ENCODE measurements around the gene ZNF513. TPM values are rescaled to one million over a fixed set of nuclear protein-coding genes. Genes with fewer than 3 reads are reported as not detected.
"Not testable (repeated sequence)": the region's sequence is repeated elsewhere in the genome, so short reads cannot be mapped to it uniquely, and the experiment has no call there.

The ZNF513 gene
- total RNA-seq, 2 experiments from 2014 or later = 15.6 to 16.7 TPM

- Mint-ChIP-seq H3K27me3 (no peaks in the 10 kb centered on the region), H3K4me1 (peaks cover 45% of the 10 kb centered on the region)
These were observed 10.3 kb downstream of the ZNF513 start, which contains the start of the genes EIF2B4 and SNX17 for GRCh38 chr2:27370026-27370815. EIF2B4 (minus strand) TSS chr2:27370338; CDS start chr2:27370314, 24 bp downstream. SNX17 (plus strand) TSS chr2:27370616; CDS start chr2:27370744, 128 bp downstream.

GRCh38 chr2:27369471-27370025, 11.0 kb downstream of the ZNF513 start:
- Mint-ChIP-seq H3K4me3 (peak overlapping the region; percentile 88), H3K27me3 (no peaks in the 10 kb centered on the region), H3K27ac (peak overlapping the region; percentile 93), H3K4me1 (peaks cover 45% of the 10 kb centered on the region), H3K36me3 (ENCODE audit: low read depth) (peaks cover 65% of the 10 kb centered on the region), H3K9me3 (no peaks in the 10 kb centered on the region)
- ChIA-PET CTCF (interaction anchor here (0.6 to 2.6 kb wide), 17 partner anchors 9 to 314 kb away, joined by 3 to 19 read pairs (median 4); partner anchors contain the start of genes GTF3C2, MPV17, NRBP1 and PPM1G), POLR2A (interaction anchor here (0.8 to 5.4 kb wide), 13 partner anchors 11 to 298 kb away, joined by 3 to 96 read pairs (median 6); partner anchors contain the start of genes GTF3C2, MPV17, NRBP1 and OST4)
- DNase-seq = no peak

More at GRCh38 chr2:27370026-27370815, 10.3 kb downstream of the ZNF513 start, which contains the start of the genes EIF2B4 and SNX17:
- peaks cover 70% of the 10 kb centered on the region for H3K36me3 Mint-ChIP-seq (ENCODE audit: low read depth)
- ChIA-PET CTCF (interaction anchor here (0.6 to 2.8 kb wide), 15 partner anchors 10 to 313 kb away, joined by 3 to 19 read pairs (median 4); partner anchors contain the start of genes GTF3C2, MPV17, NRBP1 and PPM1G), POLR2A (interaction anchor here (0.9 to 5.4 kb wide), 18 partner anchors 10 to 585 kb away, joined by 3 to 96 read pairs (median 7); partner anchors contain the start of genes CCDC121, CENPA, GPN1 and GTF3C2)
- H3K27ac Mint-ChIP-seq = peak within 1 kb of the TSS; percentile 93
- H3K9me3 Mint-ChIP-seq = no peaks in the 10 kb centered on the region
- H3K4me3 Mint-ChIP-seq = peak within 1 kb of the TSS; percentile 88
- peak; percentile 100 for DNase-seq

GRCh38 chr2:27363933-27364332, 16.6 kb downstream of the ZNF513 start:
- POLR2A ChIA-PET = interaction anchor here (0.9 to 1.5 kb wide), 2 partner anchors 7 to 20 kb away, joined by 3 read pairs; no protein-coding TSS in a partner anchor
- CTCF ChIA-PET = interaction anchor here (1.5 to 1.7 kb wide), 3 partner anchors 8 to 194 kb away, joined by 4 to 6 read pairs (median 5); no protein-coding TSS in a partner anchor
- Mint-ChIP-seq H3K36me3 (ENCODE audit: low read depth) (peaks cover 35% of the 10 kb centered on the region), H3K27me3 (no peaks in the 10 kb centered on the region), H3K9me3 (no peaks in the 10 kb centered on the region), H3K4me1 (peaks cover 18% of the 10 kb centered on the region), H3K27ac (no peak overlapping the region), H3K4me3 (no peak overlapping the region)
- no peak for DNase-seq

GRCh38 chr2:27362678-27363420, 17.7 kb downstream of the ZNF513 start:
- no peak overlapping the region for H3K4me3 Mint-ChIP-seq
- peaks cover 33% of the 10 kb centered on the region for H3K36me3 Mint-ChIP-seq (ENCODE audit: low read depth)
- H3K9me3 Mint-ChIP-seq = no peaks in the 10 kb centered on the region
- POLR2A ChIA-PET = interaction anchor here (0.7 to 1.5 kb wide), 3 partner anchors 8 to 19 kb away, joined by 3 read pairs; no protein-coding TSS in a partner anchor
- CTCF ChIA-PET = interaction anchor here (1.5 to 1.6 kb wide), 2 partner anchors 9 to 193 kb away, joined by 5 to 6 read pairs; no protein-coding TSS in a partner anchor
- H3K27me3 Mint-ChIP-seq = no peaks in the 10 kb centered on the region
- no peak overlapping the region for H3K27ac Mint-ChIP-seq
- H3K4me1 Mint-ChIP-seq = peaks cover 16% of the 10 kb centered on the region
- DNase-seq = no peak

GRCh38 chr2:27356382-27357181, 24.0 kb downstream of the ZNF513 start, which contains the start of gene GTF3C2:
GTF3C2 (minus strand) TSS chr2:27356764; CDS start chr2:27343554, 13,210 bp downstream.
- peak; percentile 93 for DNase-seq
- peak within 1 kb of the TSS; percentile 97 for H3K27ac Mint-ChIP-seq
- peaks cover 50% of the 10 kb centered on the region for H3K4me1 Mint-ChIP-seq
- ChIA-PET CTCF (interaction anchor here (1.5 to 2.3 kb wide), 2 partner anchors 13 to 23 kb away, joined by 6 to 16 read pairs; partner anchors contain the start of genes EIF2B4 and SNX17), POLR2A (interaction anchor here (0.7 to 3.1 kb wide), 17 partner anchors 9 to 305 kb away, joined by 3 to 67 read pairs (median 4); partner anchors contain the start of genes AGBL5, EIF2B4, MPV17 and NRBP1)
- peaks cover 8% of the 10 kb centered on the region for H3K36me3 Mint-ChIP-seq (ENCODE audit: low read depth)
- H3K9me3 Mint-ChIP-seq = no peaks in the 10 kb centered on the region
- H3K27me3 Mint-ChIP-seq = no peaks in the 10 kb centered on the region
- H3K4me3 Mint-ChIP-seq = peak within 1 kb of the TSS; percentile 95

GRCh38 chr2:27356056-27356381, 24.5 kb downstream of the ZNF513 start:
- peak overlapping the region; percentile 97 for H3K27ac Mint-ChIP-seq
- H3K4me1 Mint-ChIP-seq = peaks cover 53% of the 10 kb centered on the region
- DNase-seq = peak; percentile 62
- H3K4me3 Mint-ChIP-seq = peak overlapping the region; percentile 95
- peaks cover 8% of the 10 kb centered on the region for H3K36me3 Mint-ChIP-seq (ENCODE audit: low read depth)
- CTCF ChIA-PET = interaction anchor here (1.5 to 2.3 kb wide), 2 partner anchors 13 to 23 kb away, joined by 6 to 16 read pairs; partner anchors contain the start of genes EIF2B4 and SNX17
- no peaks in the 10 kb centered on the region for H3K9me3 Mint-ChIP-seq
- POLR2A ChIA-PET = interaction anchor here (0.6 to 3.1 kb wide), 14 partner anchors 10 to 305 kb away, joined by 3 to 67 read pairs (median 4); partner anchors contain the start of genes AGBL5, EIF2B4, MPV17 and NRBP1
- no peaks in the 10 kb centered on the region for H3K27me3 Mint-ChIP-seq

GRCh38 chr2:27354597-27354927, 26.0 kb downstream of the ZNF513 start:
- Mint-ChIP-seq H3K36me3 (ENCODE audit: low read depth) (peaks cover 12% of the 10 kb centered on the region), H3K9me3 (no peaks in the 10 kb centered on the region), H3K27me3 (no peaks in the 10 kb centered on the region), H3K4me1 (peaks cover 58% of the 10 kb centered on the region), H3K4me3 (peak overlapping the region; percentile 32), H3K27ac (no peak overlapping the region)
- CTCF ChIA-PET = interaction anchor here (0.7 to 2.3 kb wide), 3 partner anchors 51 to 76 kb away, joined by 3 to 8 read pairs (median 3); no protein-coding TSS in a partner anchor
- DNase-seq = no peak
- POLR2A ChIA-PET = interaction anchor here (1.2 to 1.4 kb wide), 3 partner anchors 15 to 137 kb away, joined by 3 to 4 read pairs (median 3); partner anchors contain the start of gene CAD

GRCh38 chr2:27353762-27354596, 26.6 kb downstream of the ZNF513 start:
- ChIA-PET POLR2A (interaction anchor here (1.2 to 1.4 kb wide), 3 partner anchors 15 to 136 kb away, joined by 3 to 4 read pairs (median 3); partner anchors contain the start of gene CAD), CTCF (interaction anchor here (0.7 to 2.3 kb wide), 4 partner anchors 51 to 330 kb away, joined by 3 to 8 read pairs (median 3); no protein-coding TSS in a partner anchor)
- H3K9me3 Mint-ChIP-seq = no peaks in the 10 kb centered on the region
- H3K36me3 Mint-ChIP-seq (ENCODE audit: low read depth) = peaks cover 15% of the 10 kb centered on the region
- H3K4me3 Mint-ChIP-seq = peak overlapping the region; percentile 32
- DNase-seq = no peak
- H3K27ac Mint-ChIP-seq = no peak overlapping the region
- peaks cover 59% of the 10 kb centered on the region for H3K4me1 Mint-ChIP-seq
- H3K27me3 Mint-ChIP-seq = no peaks in the 10 kb centered on the region

GRCh38 chr2:27353386-27353761, 27.2 kb downstream of the ZNF513 start:
- H3K27ac Mint-ChIP-seq, DNase-seq, H3K9me3 Mint-ChIP-seq, H3K27me3 Mint-ChIP-seq, H3K4me3 Mint-ChIP-seq: not testable (repeated sequence)
- ChIA-PET POLR2A (interaction anchor here (1.2 to 1.4 kb wide), 3 partner anchors 16 to 136 kb away, joined by 3 to 4 read pairs (median 3); partner anchors contain the start of gene CAD), CTCF (interaction anchor here (1.2 to 2.3 kb wide), 3 partner anchors 50 to 350 kb away, joined by 3 to 8 read pairs (median 3); no protein-coding TSS in a partner anchor)
- peaks cover 12% of the 10 kb centered on the region for H3K36me3 Mint-ChIP-seq (ENCODE audit: low read depth)
- H3K4me1 Mint-ChIP-seq = peaks cover 56% of the 10 kb centered on the region

- POLR2A ChIA-PET = interaction anchor here (0.6 to 2.8 kb wide), 6 partner anchors 10 to 218 kb away, joined by 3 to 13 read pairs (median 7); partner anchors contain the start of genes EIF2B4, MPV17, NRBP1 and PREB
- peaks cover 19% of the 10 kb centered on the region for H3K36me3 Mint-ChIP-seq (ENCODE audit: low read depth)
- H3K4me1 Mint-ChIP-seq = peaks cover 48% of the 10 kb centered on the region
- no peak for DNase-seq
- no peaks in the 10 kb centered on the region for H3K27me3 Mint-ChIP-seq
- CTCF ChIA-PET = interaction anchor here (1.2 to 1.5 kb wide), 6 partner anchors 12 to 352 kb away, joined by 3 to 4 read pairs (median 4); partner anchors contain the start of genes EIF2B4 and PPM1G
- H3K4me3 Mint-ChIP-seq = no peak overlapping the region
- H3K9me3 Mint-ChIP-seq = no peaks in the 10 kb centered on the region
- H3K27ac Mint-ChIP-seq = peak overlapping the region; percentile 23
These were observed 28.5 kb downstream of the ZNF513 start for GRCh38 chr2:27351802-27352598.
